ENCODE results near the gene TTC22.

TTC22 gene

GRCh38 chr1:54764133-54764921 lies 36.8 kb downstream of the TTC22 start, which contains the start of gene PARS2:
PARS2 (minus strand) TSS chr1:54764523; CDS start chr1:54759161, 5,362 bp downstream.
- Histone ChIP-seq H3K4me3 (ENCODE audit: low read length in 2 of 2) (peak within 1 kb of the TSS; percentile 82 to 96), H3K27me3 (ENCODE audit: control insufficient read depth in 3 of 3, insufficient read depth in 3 of 3, low read depth in 1 of 3, low read length in 3 of 3) (peaks cover 0 to 4% (median 0%) of the 10 kb centered on the region in 3 experiments), H4K91ac (ENCODE audit: low read depth, low read length, poor library complexity) (no peak within 1 kb of the TSS), H3K79me1 (ENCODE audit: low read depth, low read length) (peaks cover 2% of the 10 kb centered on the region), H3K4ac (ENCODE audit: low read length) (no peak within 1 kb of the TSS), H3K4me2 (ENCODE audit: insufficient read depth, low read length, poor library complexity, severe bottlenecking) (peak within 1 kb of the TSS; percentile 72), H3K27ac (replicated peaks; ENCODE audit: low read length) (no peak within 1 kb of the TSS), H2BK15ac (ENCODE audit: low read length) (no peak within 1 kb of the TSS), H3K18ac (ENCODE audit: low read length) (peak within 1 kb of the TSS; percentile 58), H3K14ac (ENCODE audit: low read length) (no peak within 1 kb of the TSS), H3K9me3 (replicated peaks in 1 of 2; ENCODE audit: control insufficient read depth in 2 of 2, insufficient read depth in 1 of 2, low read depth in 1 of 2, low read length in 2 of 2) (no peaks in the 10 kb centered on the region), H3K36me3 (replicated peaks in 1 of 2; ENCODE audit: control insufficient read depth in 2 of 2, insufficient read depth in 2 of 2, low read length in 2 of 2) (peaks cover 0 to under 1% of the 10 kb centered on the region in 2 donors), H2AFZ (ENCODE audit: low read length) (peak within 1 kb of the TSS; percentile 87), H2AK5ac (ENCODE audit: low read depth, low read length) (no peak within 1 kb of the TSS), H3K9ac (ENCODE audit: low read depth, low read length, poor library complexity) (peak within 1 kb of the TSS; percentile 95), H3K23ac (ENCODE audit: low read depth, low read length, poor library complexity) (peak within 1 kb of the TSS; percentile 92), H3K4me1 (ENCODE audit: control insufficient read depth in 2 of 2, insufficient read depth in 1 of 2, low read depth in 1 of 2, low read length in 2 of 2) (peaks cover 1 to 2% of the 10 kb centered on the region in 2 donors), H4K8ac (ENCODE audit: low read depth, low read length) (no peak within 1 kb of the TSS), H2BK5ac (ENCODE audit: low read length) (no peak within 1 kb of the TSS), H2BK120ac (ENCODE audit: low read depth, low read length) (no peak within 1 kb of the TSS), H2BK12ac (ENCODE audit: low read length) (no peak within 1 kb of the TSS)
- peak; percentile 100 for DNase-seq (ENCODE audit: low spot score)
- WGBS, 2 donors (ENCODE audit: extremely low coverage in 2 of 2, insufficient read length in 2 of 2, insufficient replicate concordance in 1 of 2): no CpG with 5 or more reads among the region's 57 CpGs

GRCh38 chr1:54763816-54764132 lies 37.3 kb downstream of the TTC22 start:
- Histone ChIP-seq H2AFZ (ENCODE audit: low read length) (peak overlapping the region; percentile 87), H3K27ac (replicated peaks; ENCODE audit: low read length) (no peak overlapping the region), H2BK5ac (ENCODE audit: low read length) (no peak overlapping the region), H3K4ac (ENCODE audit: low read length) (no peak overlapping the region), H3K9me3 (replicated peaks in 1 of 2; ENCODE audit: control insufficient read depth in 2 of 2, insufficient read depth in 1 of 2, low read depth in 1 of 2, low read length in 2 of 2) (no peaks in the 10 kb centered on the region), H2BK120ac (ENCODE audit: low read depth, low read length) (no peak overlapping the region), H3K23ac (ENCODE audit: low read depth, low read length, poor library complexity) (no peak overlapping the region), H2AK5ac (ENCODE audit: low read depth, low read length) (no peak overlapping the region), H2BK15ac (ENCODE audit: low read length) (no peak overlapping the region), H4K91ac (ENCODE audit: low read depth, low read length, poor library complexity) (no peak overlapping the region), H3K18ac (ENCODE audit: low read length) (no peak overlapping the region), H3K9ac (ENCODE audit: low read depth, low read length, poor library complexity) (peak overlapping the region; percentile 95), H4K8ac (ENCODE audit: low read depth, low read length) (no peak overlapping the region), H3K79me1 (ENCODE audit: low read depth, low read length) (peaks cover 2% of the 10 kb centered on the region), H3K36me3 (replicated peaks in 1 of 2; ENCODE audit: control insufficient read depth in 2 of 2, insufficient read depth in 2 of 2, low read length in 2 of 2) (peaks cover 1 to 6% of the 10 kb centered on the region in 2 donors), H3K4me2 (ENCODE audit: insufficient read depth, low read length, poor library complexity, severe bottlenecking) (peak overlapping the region; percentile 72), H3K4me3 (ENCODE audit: low read length in 2 of 2) (peak overlapping the region; percentile 82 to 96), H3K27me3 (ENCODE audit: control insufficient read depth in 3 of 3, insufficient read depth in 3 of 3, low read depth in 1 of 3, low read length in 3 of 3) (peaks cover 0 to 4% (median 0%) of the 10 kb centered on the region in 3 experiments), H3K14ac (ENCODE audit: low read length) (no peak overlapping the region), H3K4me1 (ENCODE audit: control insufficient read depth in 2 of 2, insufficient read depth in 1 of 2, low read depth in 1 of 2, low read length in 2 of 2) (peaks cover 1 to 2% of the 10 kb centered on the region in 2 donors), H2BK12ac (ENCODE audit: low read length) (no peak overlapping the region)
- no CpG with 5 or more reads among the region's 11 CpGs for WGBS, 2 donors (ENCODE audit: extremely low coverage in 2 of 2, insufficient read length in 2 of 2, insufficient replicate concordance in 1 of 2)
- no peak for DNase-seq (ENCODE audit: low spot score)

GRCh38 chr1:54758678-54759348 lies 42.3 kb downstream of the TTC22 start:
- H3K23ac ChIP-seq (ENCODE audit: low read depth, low read length, poor library complexity): no peak overlapping the region
- H3K9me3 ChIP-seq (replicated peaks in 1 of 2; ENCODE audit: control insufficient read depth in 2 of 2, insufficient read depth in 1 of 2, low read depth in 1 of 2, low read length in 2 of 2): no peaks in the 10 kb centered on the region
- no CpG with 5 or more reads among the region's 20 CpGs for WGBS, 2 donors (ENCODE audit: extremely low coverage in 2 of 2, insufficient read length in 2 of 2, insufficient replicate concordance in 1 of 2)
- H3K79me1 ChIP-seq (ENCODE audit: low read depth, low read length): peaks cover 3% of the 10 kb centered on the region
- no peak overlapping the region for H3K4me2 ChIP-seq (ENCODE audit: insufficient read depth, low read length, poor library complexity, severe bottlenecking)
- DNase-seq (ENCODE audit: low spot score): no peak
- H3K27ac ChIP-seq (replicated peaks; ENCODE audit: low read length): no peak overlapping the region
- peaks cover 16 to 35% of the 10 kb centered on the region in 2 donors for H3K36me3 ChIP-seq (replicated peaks in 1 of 2; ENCODE audit: control insufficient read depth in 2 of 2, insufficient read depth in 2 of 2, low read length in 2 of 2)
- H3K9ac ChIP-seq (ENCODE audit: low read depth, low read length, poor library complexity): no peak overlapping the region
- no peaks in the 10 kb centered on the region for H3K27me3 ChIP-seq (ENCODE audit: control insufficient read depth in 3 of 3, insufficient read depth in 3 of 3, low read depth in 1 of 3, low read length in 3 of 3)
- H3K4me3 ChIP-seq (ENCODE audit: low read length in 2 of 2): peak overlapping the region in 1 of 2 donors; percentile 15
- H2BK5ac ChIP-seq (ENCODE audit: low read length): no peak overlapping the region
- no peak overlapping the region for H2AK5ac ChIP-seq (ENCODE audit: low read depth, low read length)
- H2AFZ ChIP-seq (ENCODE audit: low read length): no peak overlapping the region
- H2BK15ac ChIP-seq (ENCODE audit: low read length): no peak overlapping the region
- H3K18ac ChIP-seq (ENCODE audit: low read length): no peak overlapping the region
- H4K91ac ChIP-seq (ENCODE audit: low read depth, low read length, poor library complexity): no peak overlapping the region
- no peak overlapping the region for H4K8ac ChIP-seq (ENCODE audit: low read depth, low read length)
- no peaks in the 10 kb centered on the region for H3K4me1 ChIP-seq (ENCODE audit: control insufficient read depth in 2 of 2, insufficient read depth in 1 of 2, low read depth in 1 of 2, low read length in 2 of 2)
- H3K14ac ChIP-seq (ENCODE audit: low read length): no peak overlapping the region
- no peak overlapping the region for H3K4ac ChIP-seq (ENCODE audit: low read length)
- H2BK120ac ChIP-seq (ENCODE audit: low read depth, low read length): no peak overlapping the region
- H2BK12ac ChIP-seq (ENCODE audit: low read length): no peak overlapping the region

- H3K9me3 ChIP-seq (replicated peaks in 1 of 2; ENCODE audit: control insufficient read depth in 2 of 2, insufficient read depth in 1 of 2, low read depth in 1 of 2, low read length in 2 of 2): no peaks in the 10 kb centered on the region
- no peak overlapping the region for H2BK5ac ChIP-seq (ENCODE audit: low read length)
- no peak overlapping the region for H2AK5ac ChIP-seq (ENCODE audit: low read depth, low read length)
- no peak overlapping the region for H2BK12ac ChIP-seq (ENCODE audit: low read length)
- H3K36me3 ChIP-seq (replicated peaks in 1 of 2; ENCODE audit: control insufficient read depth in 2 of 2, insufficient read depth in 2 of 2, low read length in 2 of 2): peaks cover 16 to 35% of the 10 kb centered on the region in 2 donors
- no peak overlapping the region for H2AFZ ChIP-seq (ENCODE audit: low read length)
- H3K4me2 ChIP-seq (ENCODE audit: insufficient read depth, low read length, poor library complexity, severe bottlenecking): no peak overlapping the region
- H3K4me3 ChIP-seq (ENCODE audit: low read length in 2 of 2): no peak overlapping the region
- H3K14ac ChIP-seq (ENCODE audit: low read length): no peak overlapping the region
- H3K27me3 ChIP-seq (ENCODE audit: control insufficient read depth in 3 of 3, insufficient read depth in 3 of 3, low read depth in 1 of 3, low read length in 3 of 3): no peaks in the 10 kb centered on the region
- no peaks in the 10 kb centered on the region for H3K4me1 ChIP-seq (ENCODE audit: control insufficient read depth in 2 of 2, insufficient read depth in 1 of 2, low read depth in 1 of 2, low read length in 2 of 2)
- no peak for DNase-seq (ENCODE audit: low spot score)
- no peak overlapping the region for H3K9ac ChIP-seq (ENCODE audit: low read depth, low read length, poor library complexity)
- H3K27ac ChIP-seq (replicated peaks; ENCODE audit: low read length): no peak overlapping the region
- H4K8ac ChIP-seq (ENCODE audit: low read depth, low read length): no peak overlapping the region
- WGBS, 2 donors (ENCODE audit: extremely low coverage in 2 of 2, insufficient read length in 2 of 2, insufficient replicate concordance in 1 of 2): no CpG with 5 or more reads among the region's 9 CpGs
- H3K4ac ChIP-seq (ENCODE audit: low read length): no peak overlapping the region
- H3K79me1 ChIP-seq (ENCODE audit: low read depth, low read length): peaks cover 3% of the 10 kb centered on the region
- H3K18ac ChIP-seq (ENCODE audit: low read length): no peak overlapping the region
- no peak overlapping the region for H2BK15ac ChIP-seq (ENCODE audit: low read length)
- H2BK120ac ChIP-seq (ENCODE audit: low read depth, low read length): no peak overlapping the region
- no peak overlapping the region for H4K91ac ChIP-seq (ENCODE audit: low read depth, low read length, poor library complexity)
- H3K23ac ChIP-seq (ENCODE audit: low read depth, low read length, poor library complexity): no peak overlapping the region
Observed at GRCh38 chr1:54757833-54758232, 43.3 kb downstream of the TTC22 start.

All from neuronal stem cell (in vitro differentiated cells).